B cell (primary cell): ENCODE measurements around the gene USP34. TPM values are rescaled to one million over a fixed set of nuclear protein-coding genes. Genes with fewer than 3 reads are reported as not detected.

ENCODE experiments used
- ATAC-seq: fragments of 200-7000 bp; cut with Tn5 transposase; one replicate; pipeline ENCODE4 v1.10.0; 2021; ENCODE audit warnings: low read depth, mild to moderate bottlenecking, moderate number of reproducible peaks, moderate library complexity
- CTCF ChIA-PET: fragments of 350-600 bp; sonication (Branson Sonifier 250); formaldehyde crosslinking; loops from one replicate; lab custom pipeline; 2021; ENCODE audit warnings: antibody characterized with exemption, inconsistent platforms; lab: Charles Lee
- POLR2A ChIA-PET: fragments of 350-600 bp; sonication (Branson Sonifier 250); formaldehyde crosslinking; loops from one replicate; lab custom pipeline; 2021; ENCODE audit warnings: antibody characterized with exemption; lab: Charles Lee
- DNase-seq: peaks from one replicate; pipeline ENCODE4 v3.0.0; 2013
- H2AFZ ChIP-seq: 2 replicates; pipeline ENCODE4 v1.6.1; 2012; ENCODE audit warnings: mild to moderate bottlenecking, low read depth, low read length; ENCODE audit not compliant: insufficient read depth, poor library complexity, severe bottlenecking
- H3K27ac ChIP-seq, 2 donors: 1 replicate in 1 of 2; 2 replicates in 1 of 2; pipeline ENCODE4 v1.5.1; 2012 to 2013; ENCODE audit warnings: low read length in 2 of 2, mild to moderate bottlenecking in 2 of 2, moderate library complexity in 1 of 2
- H3K27me3 ChIP-seq, 4 experiments: fragments of 200-600 bp in 1 of 4; sonication (generic) in 1 of 4; replicated peaks in 1 of 4; 1 replicate in 2 of 4; 2 replicates in 2 of 4; pipeline versions ENCODE4 v1.6.1 to v1.7.0; 2013 to 2016; ENCODE audit warnings: low read length in 3 of 4, mild to moderate bottlenecking in 2 of 4, mixed read lengths in 1 of 4, moderate library complexity in 1 of 4; ENCODE audit not compliant: insufficient read depth in 4 of 4, control insufficient read depth in 3 of 4; ENCODE audit errors: control extremely low read depth in 1 of 4
- H3K36me3 ChIP-seq, 2 experiments: replicated peaks in 1 of 2; 1 replicate in 1 of 2; 2 replicates in 1 of 2; pipeline versions ENCODE4 v1.6.1 to v1.7.1; 2013; ENCODE audit warnings: low read length in 1 of 2; ENCODE audit not compliant: insufficient read depth in 2 of 2, control insufficient read depth in 1 of 2; ENCODE audit errors: control extremely low read depth in 1 of 2, extremely low read depth in 1 of 2
- H3K4me1 ChIP-seq, 2 donors: fragments of 200-600 bp in 1 of 2; sonication (generic) in 1 of 2; 1 replicate in 1 of 2; 2 replicates in 1 of 2; pipeline versions ENCODE4 v1.5.1 to v1.6.1; 2013 to 2017; ENCODE audit warnings: low read length in 2 of 2; ENCODE audit not compliant: control insufficient read depth in 2 of 2, insufficient read depth in 2 of 2
- H3K4me2 ChIP-seq: replicated peaks from 2 replicates; pipeline ENCODE3; 2012; ENCODE audit warnings: mild to moderate bottlenecking, low read depth, low read length; ENCODE audit not compliant: poor library complexity, severe bottlenecking
- H3K4me3 ChIP-seq, 5 experiments: fragments of 200-600 bp in 1 of 5; sonication (generic) in 1 of 5; 1 replicate in 3 of 5; 2 replicates in 2 of 5; pipeline versions ENCODE4 v1.5.1 to v1.7.0; 2011 to 2016; ENCODE audit warnings: low read length in 4 of 5, mild to moderate bottlenecking in 4 of 5, low read depth in 2 of 5, control low read depth in 1 of 5, moderate library complexity in 1 of 5; ENCODE audit not compliant: insufficient read depth in 1 of 5; ENCODE audit errors: control extremely low read depth in 1 of 5, extremely low read depth in 1 of 5
- H3K79me2 ChIP-seq: fragments of 200-600 bp; sonication (generic); one replicate; pipeline ENCODE4 v1.6.0; 2016; ENCODE audit warnings: low read length; ENCODE audit not compliant: control insufficient read depth, insufficient read depth
- H3K9ac ChIP-seq: fragments of 200-600 bp; sonication (generic); 2 replicates; pipeline ENCODE4 v1.6.1; 2017; ENCODE audit warnings: mild to moderate bottlenecking, low read length, moderate library complexity
- H3K9me3 ChIP-seq, 3 donors: one replicate each; pipeline versions ENCODE4 v1.6.1 to v1.7.1; 2013; ENCODE audit warnings: low read length in 2 of 3; ENCODE audit not compliant: control insufficient read depth in 2 of 3, insufficient read depth in 1 of 3; ENCODE audit errors: control extremely low read depth in 1 of 3
- H4K20me1 ChIP-seq: 2 replicates; pipeline ENCODE4 v1.6.0; 2012; ENCODE audit warnings: mild to moderate bottlenecking, low read length; ENCODE audit not compliant: insufficient read depth, control insufficient read depth, poor library complexity, severe bottlenecking
- H3K27ac Mint-ChIP-seq: one replicate; pipeline ENCODE4 v1.8.0; 2021; ENCODE audit warnings: mixed read lengths
- H3K27me3 Mint-ChIP-seq: one replicate; pipeline ENCODE4 v1.8.0; 2021; ENCODE audit warnings: mixed read lengths
- H3K4me1 Mint-ChIP-seq: one replicate; pipeline ENCODE4 v1.8.0; 2021; ENCODE audit warnings: mixed read lengths
- H3K4me3 Mint-ChIP-seq: one replicate; pipeline ENCODE4 v1.8.0; 2021; ENCODE audit warnings: mixed read lengths
- H3K9me3 Mint-ChIP-seq: one replicate; pipeline ENCODE4 v1.8.0; 2022; ENCODE audit warnings: mixed read lengths; ENCODE audit not compliant: insufficient read depth
- EZH2 ChIP-seq: IDR thresholded peaks from 2 replicates; pipeline ENCODE4 v1.6.1; 2012; ENCODE audit warnings: borderline replicate concordance, low read depth, mild to moderate bottlenecking, moderate library complexity, low read length; ENCODE audit not compliant: insufficient read depth, poor library complexity, severe bottlenecking
- WGBS: methylation state at CpG from one replicate; pipeline ENCODE4 v1.1.5; 2013; ENCODE audit warnings: missing lambda C conversion rate; ENCODE audit not compliant: insufficient coverage; 5-methylcytosine and 5-hydroxymethylcytosine counted together
- intact Hi-C: fragments of 100-400 bp; cut with micrococcal nuclease; formaldehyde crosslinking; loops from one replicate; pipeline ENCODE4 v1.10.0; 2022
- polyA plus RNA-seq: library from polyadenylated mRNA; depleted of rRNA; stranded (reverse); fragments of >200 nt; gene quantifications from 2 replicates; pipeline ENCODE4 v1.2.3, GENCODE V29; 2012
- total RNA-seq, 2 donors: library from RNA; stranded (reverse); fragments of 120-200 nt in 1 of 2; gene quantifications; 1 replicate in 1 of 2; 2 replicates in 1 of 2; pipeline versions ENCODE4 v1.2.3 to v1.2.4, GENCODE V29; 2013 to 2022
- TF ChIP-seq, protein P1 (sequence below): fragments of 200-600 bp; IDR thresholded peaks from one replicate; pipeline ENCODE4 v1.8.0; 2022; ENCODE audit warnings: antibody characterized with exemption, mild to moderate bottlenecking

USP34 gene
- total and polyA plus RNA-seq, 2 donors (not counting 1 experiment from before 2014, with no cell fraction given) = 70.3 to 311 TPM

DNA sequence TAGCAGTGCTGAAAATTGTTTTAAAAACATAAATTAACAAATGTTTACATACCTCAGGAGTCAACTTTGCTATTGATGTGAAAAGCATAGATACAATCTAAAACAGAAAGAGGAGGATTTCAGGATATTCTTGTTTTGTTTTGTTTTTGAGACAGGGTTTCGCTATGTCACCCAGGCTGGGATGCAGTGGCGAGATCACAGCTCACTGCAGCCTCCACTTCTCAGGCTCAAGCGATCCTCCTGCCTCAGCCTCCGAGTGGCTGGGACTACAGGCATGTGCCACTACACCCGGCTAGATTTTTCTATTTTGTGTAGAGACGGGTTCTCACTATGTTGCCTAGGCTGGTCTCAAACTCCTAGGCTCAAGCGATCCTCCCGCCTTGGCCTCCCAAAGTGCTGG, 248.3 kb downstream of the USP34 start:
- ChIA-PET POLR2A (no interaction called here), CTCF (no interaction called here)
- no peak overlapping the region for H2AFZ ChIP-seq
- no peak overlapping the region for H3K27ac ChIP-seq
- peaks cover 3% of the 10 kb centered on the region for H3K79me2 ChIP-seq
- H3K27me3 ChIP-seq = no peaks in the 10 kb centered on the region
- no peaks in the 10 kb centered on the region for H3K9me3 ChIP-seq
- Mint-ChIP-seq H3K9me3 (no peaks in the 10 kb centered on the region), H3K4me1 (no peaks in the 10 kb centered on the region), H3K27me3 (no peaks in the 10 kb centered on the region), H3K4me3 (no peak overlapping the region), H3K27ac (no peak overlapping the region)
- H3K36me3 ChIP-seq = peaks cover 21 to 64% of the 10 kb centered on the region in 2 experiments
- H3K4me2 ChIP-seq = no peak overlapping the region
- no peak for TF ChIP-seq EZH2
- TF ChIP-seq, protein P1, sequence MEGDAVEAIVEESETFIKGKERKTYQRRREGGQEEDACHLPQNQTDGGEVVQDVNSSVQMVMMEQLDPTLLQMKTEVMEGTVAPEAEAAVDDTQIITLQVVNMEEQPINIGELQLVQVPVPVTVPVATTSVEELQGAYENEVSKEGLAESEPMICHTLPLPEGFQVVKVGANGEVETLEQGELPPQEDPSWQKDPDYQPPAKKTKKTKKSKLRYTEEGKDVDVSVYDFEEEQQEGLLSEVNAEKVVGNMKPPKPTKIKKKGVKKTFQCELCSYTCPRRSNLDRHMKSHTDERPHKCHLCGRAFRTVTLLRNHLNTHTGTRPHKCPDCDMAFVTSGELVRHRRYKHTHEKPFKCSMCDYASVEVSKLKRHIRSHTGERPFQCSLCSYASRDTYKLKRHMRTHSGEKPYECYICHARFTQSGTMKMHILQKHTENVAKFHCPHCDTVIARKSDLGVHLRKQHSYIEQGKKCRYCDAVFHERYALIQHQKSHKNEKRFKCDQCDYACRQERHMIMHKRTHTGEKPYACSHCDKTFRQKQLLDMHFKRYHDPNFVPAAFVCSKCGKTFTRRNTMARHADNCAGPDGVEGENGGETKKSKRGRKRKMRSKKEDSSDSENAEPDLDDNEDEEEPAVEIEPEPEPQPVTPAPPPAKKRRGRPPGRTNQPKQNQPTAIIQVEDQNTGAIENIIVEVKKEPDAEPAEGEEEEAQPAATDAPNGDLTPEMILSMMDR = no peak
- ATAC-seq (no peak), DNase-seq (no peak)
- H3K9ac ChIP-seq = no peak overlapping the region
- 100% methylated on average over 8 of the region's 8 CpGs for WGBS
- no peaks in the 10 kb centered on the region for H3K4me1 ChIP-seq
- no peak overlapping the region for H3K4me3 ChIP-seq
- intact Hi-C loops = no loop called here
- no peaks in the 10 kb centered on the region for H4K20me1 ChIP-seq

DNA sequence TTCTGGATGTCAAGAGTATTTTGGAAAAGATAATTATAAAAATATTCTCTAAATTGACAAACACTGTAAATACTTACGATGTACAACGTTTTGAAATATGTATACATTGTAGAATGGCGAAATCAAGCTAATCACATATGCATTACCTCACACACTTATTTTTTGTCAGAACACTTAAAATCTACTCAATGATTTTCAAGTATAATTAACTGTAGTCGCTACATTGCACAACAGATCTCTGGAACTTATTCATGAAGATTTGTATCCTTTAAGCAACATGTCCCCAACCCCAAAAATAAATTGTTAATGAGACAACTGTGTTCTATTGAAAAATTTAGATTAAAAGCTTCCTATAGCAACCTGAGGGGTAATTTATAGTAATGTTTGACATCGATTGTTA, 249.1 kb downstream of the USP34 start:
- H3K9me3 Mint-ChIP-seq = no peaks in the 10 kb centered on the region
- no peak for ATAC-seq
- H3K9me3 ChIP-seq = no peaks in the 10 kb centered on the region
- peaks cover 3% of the 10 kb centered on the region for H3K79me2 ChIP-seq
- H3K4me2 ChIP-seq = no peak overlapping the region
- DNase-seq = no peak
- no CpG with 5 or more reads among the region's 5 CpGs for WGBS
- H3K27ac Mint-ChIP-seq = no peak overlapping the region
- POLR2A ChIA-PET = no interaction called here
- CTCF ChIA-PET = no interaction called here
- intact Hi-C loops = no loop called here
- no peaks in the 10 kb centered on the region for H3K27me3 Mint-ChIP-seq
- no peak overlapping the region for H3K27ac ChIP-seq
- TF ChIP-seq, protein P1 = no peak
- TF ChIP-seq EZH2 = no peak
- H3K36me3 ChIP-seq = peaks cover 24 to 60% of the 10 kb centered on the region in 2 experiments
- H3K4me1 Mint-ChIP-seq = no peaks in the 10 kb centered on the region
- H3K4me1 ChIP-seq = no peaks in the 10 kb centered on the region
- H3K4me3 ChIP-seq = no peak overlapping the region
- H3K27me3 ChIP-seq = no peaks in the 10 kb centered on the region
- no peak overlapping the region for H3K9ac ChIP-seq
- no peak overlapping the region for H2AFZ ChIP-seq
- no peak overlapping the region for H3K4me3 Mint-ChIP-seq
- no peaks in the 10 kb centered on the region for H4K20me1 ChIP-seq
